Skin epidermis (tissue), 12 donors: ENCODE measurements around the gene TGFB2.

Experiments
- H3K27ac ChIP-seq, 21 experiments: fragments of 200-600 bp; sonication (generic) in 11 of 21; one replicate each; pipeline ENCODE4 v1.5.0; 2020; ENCODE audit warnings: mild to moderate bottlenecking in 3 of 21, inconsistent platforms in 2 of 21, moderate library complexity in 2 of 21
- H3K4me3 ChIP-seq, 7 experiments: fragments of 200-600 bp; sonication (generic) in 2 of 7; one replicate each; pipeline ENCODE4 v1.5.0; 2020; ENCODE audit warnings: inconsistent platforms in 2 of 7, mild to moderate bottlenecking in 2 of 7, moderate library complexity in 1 of 7

TGFB2 gene

GRCh38 chr1:218353656-218354055 is 8.5 kb downstream of the TGFB2 start:
- Histone ChIP-seq H3K4me3 (no peak overlapping the region), H3K27ac (no peak overlapping the region)

GRCh38 chr1:218355278-218355677 is 10.1 kb downstream of the TGFB2 start:
- Histone ChIP-seq H3K27ac (no peak overlapping the region), H3K4me3 (no peak overlapping the region)

GRCh38 chr1:218357211-218357892 is 12.2 kb downstream of the TGFB2 start:
- H3K27ac ChIP-seq = peak overlapping the region in 1 of 21 experiments; percentile 20

GRCh38 chr1:218357893-218358232 is 12.7 kb downstream of the TGFB2 start:
- peak overlapping the region in 1 of 21 experiments; percentile 20 for H3K27ac ChIP-seq
- no peak overlapping the region for H3K4me3 ChIP-seq

More at GRCh38 chr1:218357211-218357892, 12.2 kb downstream of the TGFB2 start:
- no peak overlapping the region for H3K4me3 ChIP-seq

GRCh38 chr1:218361298-218362065 is 16.3 kb downstream of the TGFB2 start:
- Histone ChIP-seq H3K27ac (no peak overlapping the region), H3K4me3 (no peak overlapping the region)

GRCh38 chr1:218362418-218363076 is 17.4 kb downstream of the TGFB2 start:
- H3K4me3 ChIP-seq = no peak overlapping the region
- H3K27ac ChIP-seq = no peak overlapping the region

GRCh38 chr1:218363141-218363540 is 18.0 kb downstream of the TGFB2 start:
- H3K27ac ChIP-seq = no peak overlapping the region
- H3K4me3 ChIP-seq = no peak overlapping the region

GRCh38 chr1:218364028-218364710 is 19.0 kb downstream of the TGFB2 start:
- Histone ChIP-seq H3K27ac (peak overlapping the region in 1 of 21 experiments; percentile 25), H3K4me3 (no peak overlapping the region)

- Histone ChIP-seq H3K27ac (peak overlapping the region in 1 of 21 experiments; percentile 25), H3K4me3 (no peak overlapping the region)
Measured at GRCh38 chr1:218365226-218365999, 20.3 kb downstream of the TGFB2 start.

- Histone ChIP-seq H3K27ac (no peak overlapping the region), H3K4me3 (no peak overlapping the region)
Measured at GRCh38 chr1:218366322-218367052, 21.4 kb downstream of the TGFB2 start.

GRCh38 chr1:218367118-218367517 is 22.0 kb downstream of the TGFB2 start:
- no peak overlapping the region for H3K4me3 ChIP-seq
- H3K27ac ChIP-seq = no peak overlapping the region

GRCh38 chr1:218368686-218369085 is 23.6 kb downstream of the TGFB2 start:
- no peak overlapping the region for H3K27ac ChIP-seq
- no peak overlapping the region for H3K4me3 ChIP-seq

- Histone ChIP-seq H3K4me3 (no peak overlapping the region), H3K27ac (peak overlapping the region in 2 of 21 experiments; percentile 0 to 54)
Measured at GRCh38 chr1:218369688-218370511, 24.8 kb downstream of the TGFB2 start.

- Histone ChIP-seq H3K27ac (peak overlapping the region in 3 of 21 experiments; percentile 2 to 33 (median 19)), H3K4me3 (no peak overlapping the region)
Measured at GRCh38 chr1:218371927-218372672, 27.0 kb downstream of the TGFB2 start.

GRCh38 chr1:218374401-218375353 is 29.5 kb downstream of the TGFB2 start:
- H3K27ac ChIP-seq = peak overlapping the region in 2 of 21 experiments; percentile 3 to 29
- no peak overlapping the region for H3K4me3 ChIP-seq

- Histone ChIP-seq H3K4me3 (no peak overlapping the region), H3K27ac (peak overlapping the region in 2 of 21 experiments; percentile 2 to 27)
Measured at GRCh38 chr1:218376722-218377121, 31.6 kb downstream of the TGFB2 start.
